HG02678 (cell line): ENCODE results near the gene CYP2B6.
"Not testable (repeated sequence)": the region's sequence is repeated elsewhere in the genome, so short reads cannot be mapped to it uniquely, and the experiment has no call there.

ENCODE experiments used
- ATAC-seq: cut with Tn5 transposase; IDR thresholded peaks from one replicate; pipeline ENCODE4 v1.9.1; 2021; ENCODE audit warnings: mild to moderate bottlenecking, moderate library complexity; ENCODE audit not compliant: unreplicated experiment

CYP2B6 gene

GRCh38 chr19:40980743-40981442, 10.2 kb upstream of the CYP2B6 start:
- ATAC-seq: not testable (repeated sequence)

- no peak for ATAC-seq
Measured at GRCh38 chr19:40981591-40981990, 9.5 kb upstream of the CYP2B6 start.

GRCh38 chr19:40982594-40983101, 8.4 kb upstream of the CYP2B6 start:
- ATAC-seq: no peak

GRCh38 chr19:40989453-40989852, 1.6 kb upstream of the CYP2B6 start:
- no peak for ATAC-seq

- no peak for ATAC-seq
Measured at GRCh38 chr19:40995355-40995754, 4.3 kb downstream of the CYP2B6 start.

- not testable (repeated sequence) for ATAC-seq
Measured at GRCh38 chr19:40999018-40999417, 7.9 kb downstream of the CYP2B6 start.

- ATAC-seq: no peak
Measured at GRCh38 chr19:41000310-41000737, 9.2 kb downstream of the CYP2B6 start.

GRCh38 chr19:41001243-41001971, 10.3 kb downstream of the CYP2B6 start:
- ATAC-seq: no peak

GRCh38 chr19:41003656-41004055, 12.6 kb downstream of the CYP2B6 start:
- not testable (repeated sequence) for ATAC-seq

- no peak for ATAC-seq
Measured at GRCh38 chr19:41009700-41010235, 18.7 kb downstream of the CYP2B6 start.

GRCh38 chr19:41013359-41013758, 22.3 kb downstream of the CYP2B6 start:
- ATAC-seq: no peak

- ATAC-seq: no peak
Measured at GRCh38 chr19:41014643-41015042, 23.6 kb downstream of the CYP2B6 start.

GRCh38 chr19:41016488-41017071, 25.5 kb downstream of the CYP2B6 start:
- ATAC-seq: no peak

GRCh38 chr19:41018736-41019290, 27.7 kb downstream of the CYP2B6 start:
- ATAC-seq: no peak

GRCh38 chr19:41019346-41019745, 28.3 kb downstream of the CYP2B6 start:
- no peak for ATAC-seq

GRCh38 chr19:41023193-41023592, 32.1 kb downstream of the CYP2B6 start:
- ATAC-seq: no peak

- ATAC-seq: no peak
Measured at GRCh38 chr19:41025411-41025810, 34.3 kb downstream of the CYP2B6 start.

- ATAC-seq: no peak
Measured at GRCh38 chr19:41025871-41026270, 34.8 kb downstream of the CYP2B6 start.

- ATAC-seq: no peak
Measured at GRCh38 chr19:41027273-41027967, 36.3 kb downstream of the CYP2B6 start.
